ENCODE measurements around the gene PRLR. TPM values are rescaled to one million over a fixed set of nuclear protein-coding genes. Genes with fewer than 3 reads are reported as not detected.

Gene PRLR
- total and polyA plus RNA-seq, 2 of the 8 experiments (the other 6 are each of a cell fraction or from before 2014, with no cell fraction given) = 0.53 to 2.5 TPM

DNA sequence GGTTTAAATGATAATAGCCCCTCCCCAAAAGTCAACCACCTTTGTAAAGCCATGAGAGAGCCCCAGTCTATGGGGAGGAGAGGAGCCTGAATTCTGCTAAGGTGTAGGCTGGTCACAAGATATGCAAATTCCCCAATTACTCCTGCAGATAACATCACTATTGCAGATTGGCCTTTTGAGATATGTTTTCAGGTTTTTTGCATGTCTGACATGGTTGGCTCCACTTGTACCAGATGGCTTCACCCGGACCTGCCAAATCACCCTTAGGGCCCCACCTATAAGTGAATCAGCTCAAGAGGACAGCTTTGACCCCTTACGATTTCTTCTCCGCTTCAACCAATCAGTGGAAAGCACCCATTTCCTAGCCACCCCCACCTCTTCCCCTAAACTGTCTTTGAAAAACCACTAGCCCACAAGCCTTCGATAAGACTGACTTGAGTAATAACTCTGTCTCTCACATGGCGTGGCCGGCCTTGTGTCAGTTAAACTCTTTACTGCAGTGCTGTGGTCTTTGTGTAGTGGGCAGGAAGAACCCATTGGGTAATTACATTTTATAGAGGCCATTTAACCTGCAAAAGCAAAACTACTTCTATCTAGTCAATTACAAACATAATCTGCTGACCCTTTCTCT is 69.7 kb downstream of the PRLR start:
- no peak overlapping the region for H2BK12ac ChIP-seq (ENCODE audit: low read depth, low read length)
- H3K79me1 ChIP-seq (ENCODE audit: low read depth, low read length) = no peaks in the 10 kb centered on the region
- no peak overlapping the region for H4K8ac ChIP-seq (ENCODE audit: extremely low read depth, insufficient read depth, low read length)
- H4K91ac ChIP-seq (replicated peaks; ENCODE audit: insufficient read length, low read length) = no peak overlapping the region
- DNase-seq (ENCODE audit: low read depth in 1 of 2, low spot score in 2 of 2) = no peak
- H3K79me2 ChIP-seq (ENCODE audit: control insufficient read depth in 1 of 2, insufficient read depth in 2 of 2, low read length in 2 of 2) = no peaks in the 10 kb centered on the region
- ChIA-PET CTCF (ENCODE audit: partially characterized antibody) (no interaction called here), POLR2A (ENCODE audit: partially characterized antibody) (no interaction called here)
- H4K5ac ChIP-seq (ENCODE audit: insufficient read length, low read depth, low read length) = no peak overlapping the region
- H2BK120ac ChIP-seq (replicated peaks; ENCODE audit: low read depth, low read length) = no peak overlapping the region
- no peak overlapping the region for H3K18ac ChIP-seq (ENCODE audit: extremely low read depth, low read length)
- no peak overlapping the region for H2BK15ac ChIP-seq (ENCODE audit: low read length)
- 92% methylated on average over 6 of the region's 6 CpGs; no CpG with 5 or more reads in 1 of the 2 experiments for WGBS, 2 experiments (ENCODE audit: extremely low coverage in 1 of 2, insufficient coverage in 1 of 2, insufficient read length in 1 of 2, insufficient replicate concordance in 2 of 2, low coverage in 1 of 2, low lambda C conversion rate in 2 of 2, missing lambda C conversion rate in 1 of 2)
- H3K4me1 ChIP-seq (replicated peaks in 1 of 4; ENCODE audit: control insufficient read depth in 3 of 4, insufficient read depth in 4 of 4, low read length in 3 of 4) = no peaks in the 10 kb centered on the region
- no peak overlapping the region for H3K23ac ChIP-seq (ENCODE audit: insufficient read length)
- no peaks in the 10 kb centered on the region for H4K20me1 ChIP-seq (replicated peaks in 1 of 2; ENCODE audit: control insufficient read depth in 1 of 2, insufficient read depth in 2 of 2, low read length in 2 of 2)
- no peak overlapping the region for H2BK5ac ChIP-seq (ENCODE audit: low read depth, low read length)
- no peak for FAIRE-seq
- no peak overlapping the region for H3K56ac ChIP-seq (replicated peaks; ENCODE audit: insufficient read length, low read depth, low read length)
- no peak overlapping the region for H3K4ac ChIP-seq (replicated peaks; ENCODE audit: insufficient read length, low read depth, low read length)
- no peaks in the 10 kb centered on the region for H3K23me2 ChIP-seq (ENCODE audit: low read depth, low read length)
- no peak overlapping the region for H3K27ac ChIP-seq (ENCODE audit: low read depth, low read length)
- no peak overlapping the region for H3K14ac ChIP-seq (ENCODE audit: insufficient read length)
- H3K4me2 ChIP-seq (ENCODE audit: insufficient read depth in 1 of 2, low read depth in 2 of 2, low read length in 2 of 2) = no peak overlapping the region
- H2AFZ ChIP-seq (ENCODE audit: low read length) = no peak overlapping the region
- no peak overlapping the region for H3K4me3 ChIP-seq (ENCODE audit: extremely low read depth in 1 of 4, insufficient read depth in 2 of 4, low read depth in 3 of 4, low read length in 4 of 4)
- no peaks in the 10 kb centered on the region for H3K36me3 ChIP-seq (ENCODE audit: control insufficient read depth in 2 of 4, insufficient read depth in 4 of 4, low read length in 3 of 4)
- H2BK20ac ChIP-seq (ENCODE audit: low read length) = no peak overlapping the region
- no peaks in the 10 kb centered on the region for H3K27me3 ChIP-seq (replicated peaks in 1 of 4; ENCODE audit: control insufficient read depth in 3 of 4, extremely low read depth in 1 of 4, insufficient read depth in 3 of 4, low read length in 3 of 4)
- no peak overlapping the region for H2AK5ac ChIP-seq (ENCODE audit: low read depth, low read length)
- no peak overlapping the region for H3K9ac ChIP-seq (replicated peaks in 1 of 4; ENCODE audit: extremely low read depth in 1 of 4, low read depth in 3 of 4, low read length in 3 of 4)
- H3K9me3 ChIP-seq (ENCODE audit: insufficient read depth in 2 of 2, low read depth in 1 of 2, low read length in 1 of 2) = no peaks in the 10 kb centered on the region
- TF ChIP-seq CTBP2 (IDR thresholded peaks at IDR 0.05; ENCODE audit: borderline replicate concordance, insufficient read depth, insufficient read length, low read length) (no peak), CBX8 (IDR thresholded peaks at IDR 0.05; ENCODE audit: borderline replicate concordance, low read depth, low read length) (no peak), POLR2A (IDR thresholded peaks at IDR 0.05; ENCODE audit: control extremely low read depth in 1 of 2, low read depth in 2 of 2, low read length in 2 of 2) (no peak), BRCA1 (IDR thresholded peaks at IDR 0.05; ENCODE audit: low read depth, low read length) (no peak), CHD2 (IDR thresholded peaks at IDR 0.05; ENCODE audit: low read length) (no peak), NRF1 (IDR thresholded peaks at IDR 0.05; ENCODE audit: low read depth, low read length) (no peak), SP4 (IDR thresholded peaks at IDR 0.05; ENCODE audit: low read length) (no peak), SP2 (IDR thresholded peaks at IDR 0.05; ENCODE audit: low read length) (no peak), ATF2 (IDR thresholded peaks at IDR 0.05; ENCODE audit: low read length) (no peak), EGR1 (IDR thresholded peaks at IDR 0.05; ENCODE audit: borderline replicate concordance, low read depth, low read length) (no peak), ATF3 (IDR thresholded peaks at IDR 0.05; ENCODE audit: insufficient read depth, low read depth, low read length) (no peak), NANOG (IDR thresholded peaks at IDR 0.05; ENCODE audit: insufficient read depth, low read depth, low read length, poor library complexity, severe bottlenecking) (no peak)
